HAP-1 (cell line): ENCODE results near the gene TDO2.
"Not testable (repeated sequence)": the region's sequence is repeated elsewhere in the genome, so short reads cannot be mapped to it uniquely, and the experiment has no call there.

Experiments used
- DNase-seq, 2 experiments: peaks; one replicate each; pipeline ENCODE4 v3.0.0-alpha.2; 2016 to 2020; ENCODE audit warnings: low spot score in 2 of 2
- H3K27me3 ChIP-seq: fragments of 250-450 bp; sonication (Bioruptor Pico); 2 replicates; pipeline ENCODE4 v1.5.1; 2020; ENCODE audit warnings: low read depth, mild to moderate bottlenecking, moderate library complexity
- H3K36me3 ChIP-seq: fragments of 250-450 bp; sonication (Bioruptor Pico); replicated peaks from 2 replicates; pipeline ENCODE4 v1.5.1; 2020; ENCODE audit warnings: mild to moderate bottlenecking
- H3K4me1 ChIP-seq: fragments of 250-450 bp; sonication (Bioruptor Pico); 2 replicates; pipeline ENCODE4 v1.5.1; 2020; ENCODE audit warnings: mild to moderate bottlenecking
- H3K4me3 ChIP-seq: fragments of 250-450 bp; sonication (Bioruptor Pico); 2 replicates; pipeline ENCODE4 v1.5.1; 2020; ENCODE audit warnings: mild to moderate bottlenecking, moderate library complexity
- H3K9me3 ChIP-seq: fragments of 250-450 bp; sonication (Bioruptor Pico); 2 replicates; pipeline ENCODE4 v1.5.1; 2020; ENCODE audit warnings: mild to moderate bottlenecking, moderate library complexity
- in situ Hi-C: fragments of 300-500 bp; cut with MboI; formaldehyde crosslinking; loops from 3 replicates; pipeline ENCODE4 v1.14.3; 2020; ENCODE audit warnings: low sequenced_read_pairs, inconsistent platforms, mixed read lengths

Gene TDO2

DNA sequence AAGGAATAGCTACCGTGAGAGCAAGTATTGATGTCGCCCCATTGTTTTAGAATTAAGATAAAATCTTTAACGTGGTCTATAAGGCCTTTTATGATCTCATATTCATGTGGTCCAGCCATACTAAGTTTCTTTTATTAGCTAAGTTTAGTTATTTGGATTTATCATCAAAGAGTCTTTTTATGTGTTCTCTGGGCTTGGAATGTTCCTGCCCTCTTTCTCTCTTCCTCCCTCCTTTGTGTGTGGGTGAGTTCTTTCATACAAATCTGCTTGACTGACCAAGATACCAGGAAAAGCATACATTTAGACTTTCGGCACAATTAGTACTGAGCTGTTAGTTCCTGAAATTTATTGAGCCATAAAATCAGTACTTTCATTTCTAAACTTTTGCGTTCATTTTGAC, 11.3 kb downstream of the TDO2 start:
- no peaks in the 10 kb centered on the region for H3K9me3 ChIP-seq

DNA sequence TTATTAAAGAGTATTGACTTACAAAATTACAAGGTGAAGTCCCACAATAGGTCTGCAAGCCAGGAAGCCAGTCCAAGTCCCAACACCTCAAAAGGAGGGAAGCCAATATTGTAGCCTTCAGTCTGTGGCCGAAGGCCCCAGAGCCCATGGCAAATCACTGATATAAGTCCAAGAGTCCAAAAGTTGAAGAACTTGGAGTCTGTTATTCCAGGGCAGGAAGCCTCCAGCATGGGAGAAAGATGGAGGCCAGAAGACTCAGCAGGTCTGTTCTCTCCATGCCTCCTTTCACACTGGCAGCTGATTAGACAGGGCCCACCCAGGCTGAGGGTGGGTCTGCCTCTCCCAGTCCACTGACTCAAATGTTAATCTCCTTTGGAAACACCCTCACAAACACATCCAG, 18.1 kb downstream of the TDO2 start:
- DNase-seq: no peak
- in situ Hi-C loops: no loop called here
- Histone ChIP-seq H3K9me3 (no peaks in the 10 kb centered on the region), H3K36me3 (no peaks in the 10 kb centered on the region), H3K4me1 (no peaks in the 10 kb centered on the region), H3K4me3 (no peak overlapping the region), H3K27me3 (no peaks in the 10 kb centered on the region)

More for the DNA sequence above, 11.3 kb downstream of the TDO2 start:
- Histone ChIP-seq H3K27me3 (no peaks in the 10 kb centered on the region), H3K36me3 (no peaks in the 10 kb centered on the region), H3K4me1 (no peaks in the 10 kb centered on the region), H3K4me3 (no peak overlapping the region)
- no peak for DNase-seq
- in situ Hi-C loops: no loop called here

DNA sequence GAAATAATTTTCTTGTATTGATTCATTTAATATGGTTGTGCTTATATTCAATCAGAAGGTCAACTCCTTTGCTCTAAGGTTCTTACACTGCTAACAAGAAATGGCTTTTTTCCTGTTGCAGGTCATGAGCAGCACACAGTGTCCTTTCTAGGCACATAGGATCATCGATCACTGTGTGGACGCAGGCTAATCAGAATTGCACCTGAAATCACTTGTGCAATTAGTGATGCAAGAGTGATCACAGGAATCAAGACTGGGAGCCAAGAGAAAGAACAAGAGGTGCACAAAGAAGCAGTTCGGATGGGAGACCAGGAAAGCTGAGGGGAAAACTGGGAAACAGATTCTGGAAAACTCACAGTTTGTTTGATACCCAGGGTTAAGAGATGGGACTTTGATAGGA, 21.1 kb downstream of the TDO2 start:
- H3K27me3 ChIP-seq: no peaks in the 10 kb centered on the region
- in situ Hi-C loops: loop anchor here (25.0 kb wide), 1 partner anchor 512 kb away; no protein-coding TSS in a partner anchor
- no peak for DNase-seq
- H3K4me3 ChIP-seq: no peak overlapping the region
- H3K4me1 ChIP-seq: no peaks in the 10 kb centered on the region
- no peaks in the 10 kb centered on the region for H3K36me3 ChIP-seq
- H3K9me3 ChIP-seq: no peaks in the 10 kb centered on the region

GRCh38 chr4:155929833-155930232, 26.3 kb downstream of the TDO2 start:
- Histone ChIP-seq H3K4me1 (no peaks in the 10 kb centered on the region), H3K36me3 (no peaks in the 10 kb centered on the region), H3K4me3 (no peak overlapping the region), H3K27me3 (no peaks in the 10 kb centered on the region), H3K9me3 (no peaks in the 10 kb centered on the region)
- in situ Hi-C loops: loop anchor here (25.0 kb wide), 1 partner anchor 518 kb away; no protein-coding TSS in a partner anchor
- DNase-seq: no peak

- in situ Hi-C loops: loop anchor here (25.0 kb wide), 1 partner anchor 518 kb away; no protein-coding TSS in a partner anchor
- H3K4me1 ChIP-seq: no peaks in the 10 kb centered on the region
- no peaks in the 10 kb centered on the region for H3K27me3 ChIP-seq
- no peaks in the 10 kb centered on the region for H3K9me3 ChIP-seq
- no peaks in the 10 kb centered on the region for H3K36me3 ChIP-seq
- H3K4me3 ChIP-seq: no peak overlapping the region
- DNase-seq: no peak
Measured at GRCh38 chr4:155930330-155930729, 26.8 kb downstream of the TDO2 start.

DNA sequence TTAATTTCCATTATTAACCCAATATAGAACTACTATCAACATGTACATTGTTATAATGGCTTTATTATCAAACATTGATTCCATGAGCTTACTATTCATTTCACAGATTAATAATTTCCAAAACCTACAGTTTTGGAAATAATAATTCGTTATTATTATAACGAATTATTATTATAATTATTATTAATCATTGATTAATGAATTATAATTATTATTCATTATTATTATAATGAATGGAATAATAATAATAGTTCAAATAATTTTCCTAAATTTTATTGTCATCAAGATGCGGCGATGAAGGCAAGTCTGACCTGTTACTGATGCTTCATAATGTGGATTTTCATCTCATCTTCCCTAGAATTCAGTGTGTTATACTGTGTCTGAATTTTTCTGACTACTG, 28.1 kb downstream of the TDO2 start:
- H3K4me3 ChIP-seq: no peak overlapping the region
- H3K9me3 ChIP-seq: no peaks in the 10 kb centered on the region
- H3K4me1 ChIP-seq: no peaks in the 10 kb centered on the region
- in situ Hi-C loops: loop anchor here (25.0 kb wide), 1 partner anchor 519 kb away; no protein-coding TSS in a partner anchor
- no peak for DNase-seq
- H3K36me3 ChIP-seq: no peaks in the 10 kb centered on the region
- no peaks in the 10 kb centered on the region for H3K27me3 ChIP-seq

- H3K9me3 ChIP-seq, H3K36me3 ChIP-seq, H3K27me3 ChIP-seq, DNase-seq, H3K4me3 ChIP-seq, H3K4me1 ChIP-seq: not testable (repeated sequence)
- in situ Hi-C loops: loop anchor here (25.0 kb wide), 1 partner anchor 522 kb away; no protein-coding TSS in a partner anchor
Measured at GRCh38 chr4:155934634-155935033, 31.1 kb downstream of the TDO2 start.

- DNase-seq: no peak
- Histone ChIP-seq H3K9me3 (no peaks in the 10 kb centered on the region), H3K36me3 (no peaks in the 10 kb centered on the region), H3K27me3 (no peaks in the 10 kb centered on the region), H3K4me1 (no peaks in the 10 kb centered on the region), H3K4me3 (no peak overlapping the region)
- in situ Hi-C loops: loop anchor here (25.0 kb wide), 1 partner anchor 523 kb away; no protein-coding TSS in a partner anchor
Measured at GRCh38 chr4:155935389-155935986, 32.0 kb downstream of the TDO2 start.

GRCh38 chr4:155941085-155941790, 37.7 kb downstream of the TDO2 start:
- Histone ChIP-seq H3K4me3 (no peak overlapping the region), H3K27me3 (no peaks in the 10 kb centered on the region), H3K36me3 (no peaks in the 10 kb centered on the region), H3K9me3 (no peaks in the 10 kb centered on the region), H3K4me1 (no peaks in the 10 kb centered on the region)
- DNase-seq: no peak
- in situ Hi-C loops: loop anchor here (25.0 kb wide), 1 partner anchor 529 kb away; no protein-coding TSS in a partner anchor

- Histone ChIP-seq H3K27me3 (no peaks in the 10 kb centered on the region), H3K9me3 (no peaks in the 10 kb centered on the region), H3K4me1 (no peaks in the 10 kb centered on the region), H3K4me3 (no peak overlapping the region), H3K36me3 (no peaks in the 10 kb centered on the region)
- in situ Hi-C loops: loop anchor here (25.0 kb wide), 1 partner anchor 530 kb away; no protein-coding TSS in a partner anchor
- no peak for DNase-seq
Measured at GRCh38 chr4:155941820-155942219, 38.3 kb downstream of the TDO2 start.

DNA sequence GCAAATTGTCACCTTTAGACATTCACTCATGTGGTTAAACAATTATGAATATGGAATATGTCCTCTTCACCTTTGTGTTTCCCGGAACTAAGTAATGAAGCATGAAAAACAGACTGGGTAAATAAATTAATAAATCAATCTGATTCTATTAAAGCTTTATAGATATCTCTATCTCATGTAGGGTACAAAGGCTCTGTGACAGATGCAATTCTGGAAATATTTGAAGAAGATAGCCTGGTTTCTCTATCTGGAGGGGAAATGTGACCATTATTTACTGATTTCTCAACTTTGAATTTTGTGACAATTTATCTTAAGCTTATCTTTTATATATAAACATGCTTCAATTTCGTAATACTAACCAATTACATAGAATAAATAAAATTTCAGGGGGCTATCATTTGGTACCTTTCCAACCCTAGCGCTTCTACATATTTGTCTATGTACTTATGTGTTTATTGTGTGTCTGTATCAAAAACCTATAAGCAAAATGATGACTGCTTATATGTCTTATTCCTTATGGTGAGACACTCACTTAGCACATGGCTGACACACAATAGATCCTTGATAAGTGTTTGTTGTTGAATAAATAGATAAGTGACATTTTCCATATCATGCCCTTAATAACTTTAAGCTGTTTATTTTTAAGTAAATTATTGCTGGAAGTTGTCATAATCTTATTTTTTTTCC, 40.3 kb downstream of the TDO2 start:
- Histone ChIP-seq H3K9me3 (no peaks in the 10 kb centered on the region), H3K4me1 (no peaks in the 10 kb centered on the region), H3K4me3 (no peak overlapping the region), H3K36me3 (no peaks in the 10 kb centered on the region), H3K27me3 (no peaks in the 10 kb centered on the region)
- in situ Hi-C loops: loop anchor here (25.0 kb wide), 1 partner anchor 531 kb away; no protein-coding TSS in a partner anchor
- DNase-seq: no peak

DNA sequence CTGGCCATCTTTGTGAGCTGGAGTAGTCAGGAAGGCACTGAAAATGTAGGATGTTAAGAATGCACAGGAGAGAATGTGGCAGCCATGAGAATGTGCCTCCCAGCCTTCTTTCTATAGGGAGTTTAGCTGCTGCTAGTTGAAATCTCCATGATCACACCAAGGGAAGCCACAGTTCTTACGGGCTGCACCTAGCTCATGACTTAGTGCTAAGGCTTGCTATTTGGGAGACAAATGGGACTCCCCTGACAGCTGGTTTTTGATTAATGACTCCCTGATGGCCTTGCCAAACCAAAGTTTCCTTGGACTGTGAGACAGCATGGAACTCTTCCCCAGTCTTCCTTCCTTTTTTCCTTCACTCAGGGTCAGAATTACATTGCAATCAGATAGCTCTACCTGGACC, 41.0 kb downstream of the TDO2 start:
- H3K9me3 ChIP-seq: no peaks in the 10 kb centered on the region
- no peaks in the 10 kb centered on the region for H3K27me3 ChIP-seq
- no peak for DNase-seq
- no peak overlapping the region for H3K4me3 ChIP-seq
- H3K4me1 ChIP-seq: no peaks in the 10 kb centered on the region; the same call in 1 of the 2 replicates
- H3K36me3 ChIP-seq: no peaks in the 10 kb centered on the region
- in situ Hi-C loops: loop anchor here (25.0 kb wide), 1 partner anchor 532 kb away; no protein-coding TSS in a partner anchor

DNA sequence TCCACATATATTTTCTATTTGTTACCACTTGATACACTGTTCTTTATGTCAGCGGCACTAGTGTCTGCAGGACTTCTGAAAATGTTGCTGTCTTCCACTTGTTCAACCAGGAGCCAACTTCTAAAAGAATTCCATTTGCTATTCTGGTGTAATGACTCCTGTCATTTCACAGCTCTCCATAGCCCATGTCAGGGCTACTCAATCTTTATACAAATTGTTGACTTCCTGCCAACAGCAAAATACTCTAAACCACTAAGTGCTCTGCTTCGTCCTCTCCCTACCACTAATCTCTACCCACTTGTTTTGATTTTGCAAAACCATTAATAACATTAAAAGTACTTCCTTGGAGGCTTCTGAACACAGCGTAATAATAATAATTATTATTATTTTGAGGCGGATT, 43.0 kb downstream of the TDO2 start:
- no peaks in the 10 kb centered on the region for H3K27me3 ChIP-seq
- DNase-seq: no peak
- no peak overlapping the region for H3K4me3 ChIP-seq
- H3K9me3 ChIP-seq: no peaks in the 10 kb centered on the region
- no peaks in the 10 kb centered on the region; the same call in 1 of the 2 replicates for H3K4me1 ChIP-seq
- H3K36me3 ChIP-seq: no peaks in the 10 kb centered on the region
- in situ Hi-C loops: loop anchor here (25.0 kb wide), 1 partner anchor 534 kb away; no protein-coding TSS in a partner anchor
